CD4-positive, alpha-beta T cell treated with Interleukin-6 for 4 hours (primary cell): ENCODE data around the gene NFATC3.
"Not testable (repeated sequence)": the region's sequence is repeated elsewhere in the genome, so short reads cannot be mapped to it uniquely, and the experiment has no call there.

Experiments used
- DNase-seq: peaks from one replicate; pipeline ENCODE4 v3.0.0-alpha.2; 2020; ENCODE audit warnings: mixed read lengths

NFATC3 gene

GRCh38 chr16:68090130-68090529, 5.0 kb downstream of the NFATC3 start:
- peak; percentile 31 for DNase-seq

- DNase-seq: no peak
Measured at GRCh38 chr16:68090533-68090932, 5.4 kb downstream of the NFATC3 start.

GRCh38 chr16:68091380-68092261, 6.5 kb downstream of the NFATC3 start:
- DNase-seq: no peak

- not testable (repeated sequence) for DNase-seq
Measured at GRCh38 chr16:68092275-68092674, 7.1 kb downstream of the NFATC3 start.

GRCh38 chr16:68093816-68094613, 8.8 kb downstream of the NFATC3 start:
- DNase-seq: no peak

- no peak for DNase-seq
Measured at GRCh38 chr16:68094614-68094934, 9.4 kb downstream of the NFATC3 start.

- no peak for DNase-seq
Measured at GRCh38 chr16:68096491-68096890, 11.3 kb downstream of the NFATC3 start.

GRCh38 chr16:68097088-68097487, 11.9 kb downstream of the NFATC3 start:
- no peak for DNase-seq

GRCh38 chr16:68097895-68098294, 12.7 kb downstream of the NFATC3 start:
- DNase-seq: no peak

- DNase-seq: no peak
Measured at GRCh38 chr16:68100488-68100887, 15.3 kb downstream of the NFATC3 start.

- no peak for DNase-seq
Measured at GRCh38 chr16:68105611-68106010, 20.4 kb downstream of the NFATC3 start.

GRCh38 chr16:68107230-68107928, 22.2 kb downstream of the NFATC3 start:
- DNase-seq: not testable (repeated sequence)

GRCh38 chr16:68109156-68109555, 24.0 kb downstream of the NFATC3 start:
- not testable (repeated sequence) for DNase-seq

GRCh38 chr16:68110611-68111010, 25.4 kb downstream of the NFATC3 start:
- not testable (repeated sequence) for DNase-seq

GRCh38 chr16:68111379-68111778, 26.2 kb downstream of the NFATC3 start:
- DNase-seq: no peak

- DNase-seq: no peak
Measured at GRCh38 chr16:68113059-68113761, 28.0 kb downstream of the NFATC3 start.

GRCh38 chr16:68113765-68114240, 28.6 kb downstream of the NFATC3 start:
- DNase-seq: no peak

GRCh38 chr16:68114939-68115338, 29.8 kb downstream of the NFATC3 start:
- not testable (repeated sequence) for DNase-seq

- no peak for DNase-seq
Measured at GRCh38 chr16:68115851-68116250, 30.7 kb downstream of the NFATC3 start.

- DNase-seq: no peak
Measured at GRCh38 chr16:68116256-68116867, 31.2 kb downstream of the NFATC3 start.

- no peak for DNase-seq
Measured at GRCh38 chr16:68117884-68118283, 32.7 kb downstream of the NFATC3 start.

- DNase-seq: not testable (repeated sequence)
Measured at GRCh38 chr16:68118954-68119353, 33.8 kb downstream of the NFATC3 start.
